ENCODE results near the gene ARL4A.

Gene ARL4A

DNA sequence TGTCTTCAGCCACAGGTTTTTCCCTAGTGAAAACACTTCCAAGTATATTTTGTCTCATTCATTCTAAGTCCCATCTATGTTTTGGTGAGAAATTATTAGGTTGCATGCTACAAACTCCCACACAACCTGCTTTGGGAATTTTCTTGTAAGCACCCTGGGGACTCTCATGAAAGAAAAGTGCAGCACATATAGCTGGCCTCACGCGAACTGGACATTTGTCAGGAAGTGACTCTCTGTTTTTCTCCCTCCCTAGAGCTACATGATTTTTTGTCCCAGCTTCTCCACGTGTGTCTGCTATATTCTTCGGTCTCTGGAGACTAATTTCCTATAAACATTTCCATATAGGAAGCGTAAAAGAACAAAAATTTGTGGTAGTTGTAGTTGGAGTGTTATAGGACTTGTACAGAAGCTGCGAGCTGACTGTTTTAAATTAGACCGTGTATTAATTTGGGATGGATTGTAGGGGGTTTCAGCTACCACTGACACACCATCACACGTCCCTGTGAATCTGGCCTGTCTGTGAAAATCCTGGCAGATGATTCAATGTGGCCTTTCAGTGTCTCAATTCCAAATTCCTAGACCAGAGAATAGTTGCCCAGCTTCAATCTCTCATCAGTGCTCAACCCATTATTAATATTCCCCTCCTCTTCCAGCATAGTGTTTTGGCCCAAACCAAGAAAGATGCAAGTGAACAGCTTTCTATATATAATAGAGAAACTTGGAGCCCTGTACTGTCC lies 40.2 kb downstream of the ARL4A start:
- no peak for DNase-seq

DNA sequence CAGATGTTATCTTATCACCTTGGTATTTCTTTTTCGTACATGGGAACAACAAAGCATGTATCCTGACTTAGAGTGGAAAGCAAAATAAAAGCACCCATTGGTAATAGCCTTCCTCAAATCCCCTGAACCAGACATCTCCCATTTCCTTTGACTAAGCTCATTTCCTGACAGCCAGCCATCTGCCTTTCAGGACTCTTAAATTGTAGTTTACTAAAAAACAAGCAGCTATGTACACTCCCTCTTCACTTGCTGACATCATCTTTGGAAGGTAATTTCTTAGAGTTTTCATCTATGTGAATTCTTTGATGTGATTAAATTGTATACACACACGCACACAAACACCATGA lies 40.7 kb downstream of the ARL4A start:
- no peak for DNase-seq

GRCh38 chr7:12729112-12729511 lies 41.7 kb downstream of the ARL4A start:
- no peak for DNase-seq

DNA sequence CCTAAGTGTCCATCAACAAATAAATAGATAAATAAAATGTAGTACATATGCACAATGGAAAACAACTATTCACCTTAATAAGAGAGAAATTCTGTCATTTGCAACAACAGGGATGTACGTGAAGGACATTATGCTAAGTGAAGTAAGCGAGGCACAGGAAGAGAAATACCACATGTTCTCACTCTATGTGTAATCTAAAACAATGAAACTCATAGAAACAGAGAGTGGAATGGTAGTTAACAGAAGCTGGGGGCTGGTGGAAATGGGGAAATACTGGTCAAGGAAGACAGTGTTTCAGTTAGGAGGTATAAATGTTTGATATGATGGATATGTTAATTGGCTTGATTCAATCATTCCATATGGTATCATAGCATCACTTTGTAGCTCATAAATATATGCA lies 43.1 kb downstream of the ARL4A start:
- no peak for DNase-seq

DNA sequence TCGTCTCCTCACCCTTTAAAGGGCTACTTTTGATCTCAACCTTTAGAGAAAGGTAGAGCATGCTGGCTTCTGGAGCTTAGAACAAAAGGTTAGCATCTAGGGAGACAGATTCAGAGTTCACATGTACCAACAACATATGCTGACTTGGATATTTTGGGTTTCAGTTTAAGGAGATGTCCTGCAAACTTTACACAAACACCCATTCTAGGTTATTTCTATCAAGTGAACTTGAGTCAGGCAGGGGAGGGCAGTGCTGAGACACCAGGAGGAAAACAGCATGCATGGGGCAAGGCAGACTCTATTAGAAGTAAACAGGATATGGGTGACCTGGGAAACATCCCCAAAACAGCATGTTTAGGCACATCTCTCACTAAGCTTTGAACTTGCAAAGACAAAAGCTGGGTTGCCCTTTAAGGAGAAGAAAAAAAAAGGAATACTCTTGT lies 43.8 kb downstream of the ARL4A start:
- no peak for DNase-seq

GRCh38 chr7:12731775-12732174 lies 44.3 kb downstream of the ARL4A start:
- no peak for DNase-seq

- DNase-seq = no peak
Observed at GRCh38 chr7:12732428-12732827, 45.0 kb downstream of the ARL4A start.

DNA sequence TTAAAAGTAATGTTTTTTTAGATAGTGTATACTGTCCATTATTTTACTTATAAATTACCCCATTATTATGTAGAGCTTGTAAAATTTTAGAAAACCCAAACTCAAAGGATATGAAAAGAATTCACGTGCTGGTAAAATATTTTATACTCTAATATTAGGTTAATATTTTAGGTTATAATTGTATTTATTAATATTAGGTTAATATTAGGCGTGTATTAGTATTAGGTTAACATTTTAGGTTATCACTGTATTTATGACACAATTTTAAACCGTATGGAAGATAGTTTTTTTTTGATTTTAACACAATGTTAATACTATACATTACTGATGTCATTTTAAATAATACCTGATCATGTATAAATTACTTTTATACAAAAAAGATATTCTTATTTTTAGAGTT lies 48.5 kb downstream of the ARL4A start:
- DNase-seq = no peak

GRCh38 chr7:12737373-12737772 lies 49.9 kb downstream of the ARL4A start:
- no peak for DNase-seq

DNA sequence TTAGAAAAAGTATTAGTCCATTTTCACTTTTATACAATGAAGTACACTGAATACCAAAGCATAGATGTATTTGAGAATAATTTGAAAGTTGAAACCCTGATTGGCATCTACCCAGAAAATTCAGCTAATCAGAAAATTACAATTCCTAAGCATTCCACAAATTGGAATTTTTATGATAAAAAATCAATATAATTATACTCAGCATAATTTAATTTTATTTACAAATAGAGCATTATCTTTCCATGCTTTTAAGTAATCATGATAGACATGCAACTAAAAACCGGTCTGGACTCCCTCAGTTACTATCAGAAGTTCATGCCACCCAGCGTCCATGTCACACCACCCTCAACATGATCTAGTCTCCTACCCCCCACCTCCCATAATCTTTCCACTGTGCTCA lies 50.4 kb downstream of the ARL4A start:
- no peak for DNase-seq

GRCh38 chr7:12738665-12739064 lies 51.2 kb downstream of the ARL4A start:
- DNase-seq = no peak

Data from effector CD4-positive, alpha-beta T cell (primary cell).